ENCODE data around the gene GDPD4. TPM values are rescaled to one million over a fixed set of nuclear protein-coding genes. Genes with fewer than 3 reads are reported as not detected.

GDPD4 gene
- total and polyA plus RNA-seq, 2 of the 4 experiments (the other 2 are of a cell fraction): not detected

- TF ChIP-seq NFE2L2 (IDR thresholded peaks at IDR 0.05; ENCODE audit: low read depth, low read length) (no peak), RCOR1 (IDR thresholded peaks at IDR 0.05; ENCODE audit: insufficient replicate concordance, low read length) (no peak), USF2 (IDR thresholded peaks at IDR 0.05; ENCODE audit: low read depth, low read length) (no peak), RFX5 (IDR thresholded peaks at IDR 0.05; ENCODE audit: low read depth, low read length) (no peak), FOS (IDR thresholded peaks at IDR 0.05; ENCODE audit: low read depth, low read length) (no peak), POLR2A (IDR thresholded peaks at IDR 0.05; ENCODE audit: low read depth, low read length) (no peak), MAZ (IDR thresholded peaks at IDR 0.05; ENCODE audit: borderline replicate concordance, low read depth, low read length) (no peak)
Observed at GRCh38 chr11:77204754-77205466, 96.6 kb downstream of the GDPD4 start (continued).
